ENCODE results near the gene SPATA31C1.

GRCh38 chr9:87894998-87895625 lies 22.6 kb upstream of the SPATA31C1 start:
- TF ChIP-seq CTCF (IDR thresholded peaks at IDR 0.05) (no peak), EZH2 (IDR thresholded peaks at IDR 0.05; ENCODE audit: borderline replicate concordance, insufficient read depth, low read depth, low read length, poor library complexity, severe bottlenecking) (no peak)
